Measurements from ENCODE around the gene ERN2. TPM values are rescaled to one million over a fixed set of nuclear protein-coding genes. Genes with fewer than 3 reads are reported as not detected.

The ERN2 gene
- total and polyA plus RNA-seq, 2 of the 13 experiments (the other 11 are each of a cell fraction or from before 2014, with no cell fraction given), result 2.2 to 3.5 TPM

- TF ChIP-seq ZBTB49 (CRISPR knock-in tag; IDR thresholded peaks at IDR 0.05; ENCODE audit: borderline replicate concordance) (no peak), ZNF569 (CRISPR knock-in tag; IDR thresholded peaks at IDR 0.05; ENCODE audit: borderline replicate concordance) (no peak), THRA (CRISPR knock-in tag; IDR thresholded peaks at IDR 0.05; ENCODE audit: borderline replicate concordance) (no peak), ZEB1 (IDR thresholded peaks at IDR 0.05; ENCODE audit: insufficient replicate concordance, low read depth) (peak; percentile 19), SNAI1 (CRISPR knock-in tag; IDR thresholded peaks at IDR 0.05; ENCODE audit: borderline replicate concordance) (no peak; the same call in 1 of the 2 replicates), KAT2B (IDR thresholded peaks at IDR 0.05; ENCODE audit: borderline replicate concordance, low read depth, low read length) (no peak), SMYD3 (CRISPR knock-in tag; IDR thresholded peaks at IDR 0.05) (no peak), ATF4 (CRISPR knock-in tag; IDR thresholded peaks at IDR 0.05) (no peak), SIX1 (CRISPR knock-in tag; IDR thresholded peaks at IDR 0.05; ENCODE audit: borderline replicate concordance) (no peak), STAG1 (CRISPR knock-in tag; IDR thresholded peaks at IDR 0.05) (no peak), ELF4 (CRISPR knock-in tag; IDR thresholded peaks at IDR 0.05; ENCODE audit: borderline replicate concordance) (no peak), SOX6 (IDR thresholded peaks at IDR 0.05) (no peak), SOX6 (CRISPR knock-in tag; IDR thresholded peaks at IDR 0.05) (no peak), SAFB2 (CRISPR knock-in tag; IDR thresholded peaks at IDR 0.05; ENCODE audit: borderline replicate concordance, low read depth) (peak; percentile 81; the same call in 1 of the 2 replicates), ZMYM3 (CRISPR knock-in tag; IDR thresholded peaks at IDR 0.05) (0 out of 2 replicates have a peak, but pooled peaks have one; percentile 3), TBL1XR1 (IDR thresholded peaks at IDR 0.05; ENCODE audit: borderline replicate concordance, low read length, partially characterized antibody) (no peak), ETS1 (CRISPR knock-in tag; IDR thresholded peaks at IDR 0.05) (no peak), TGIF2 (CRISPR knock-in tag; IDR thresholded peaks at IDR 0.05) (0 out of 2 replicates have a peak, but pooled peaks have one; percentile 18), FOXJ3 (CRISPR knock-in tag; IDR thresholded peaks at IDR 0.05; ENCODE audit: borderline replicate concordance) (no peak), DNMT1 (CRISPR knock-in tag; IDR thresholded peaks at IDR 0.05) (0 out of 2 replicates have a peak, but pooled peaks have one; percentile 38), MIXL1 (CRISPR knock-in tag; IDR thresholded peaks at IDR 0.05) (no peak), PHF20 (CRISPR knock-in tag; IDR thresholded peaks at IDR 0.05) (no peak; the same call in 1 of the 2 replicates)
Measured at GRCh38 chr16:23679274-23679985, 33.6 kb downstream of the ERN2 start (continued).

All from HepG2 (cell line).